ENCODE results near the gene EYA4. TPM values are rescaled to one million over a fixed set of nuclear protein-coding genes. Genes with fewer than 3 reads are reported as not detected.
"Not testable (repeated sequence)": the region's sequence is repeated elsewhere in the genome, so short reads cannot be mapped to it uniquely, and the experiment has no call there.

The EYA4 gene
- total RNA-seq, 1 donor from 2014 or later: 21.4 TPM

DNA sequence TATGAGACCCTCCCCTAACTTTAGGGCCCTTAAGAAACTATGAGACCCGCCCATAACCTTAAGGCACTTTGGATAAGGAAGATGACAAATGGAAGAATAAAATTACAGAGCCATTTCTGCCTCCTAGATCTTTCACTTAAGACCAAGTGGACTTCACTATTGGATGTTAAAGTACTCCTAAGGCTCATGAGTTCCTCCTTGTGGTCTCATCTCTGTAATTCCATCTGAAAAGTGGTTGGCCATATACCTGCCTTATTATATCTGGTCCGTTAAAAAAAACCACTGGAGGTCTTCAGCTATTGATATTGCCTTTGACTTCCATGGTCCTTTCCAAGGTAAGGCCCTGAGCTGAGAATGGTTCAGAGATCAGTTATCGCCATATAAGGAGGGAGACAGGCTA is 310.3 kb downstream of the EYA4 start:
- Mint-ChIP-seq H3K36me3 (no peaks in the 10 kb centered on the region), H3K27ac (peak overlapping the region; percentile 6), H3K4me3 (no peak overlapping the region), H3K4me1 (peaks cover 34% of the 10 kb centered on the region), H3K27me3 (ENCODE audit: low read depth) (no peaks in the 10 kb centered on the region), H3K9me3 (no peaks in the 10 kb centered on the region)
- TF ChIP-seq, protein P1, sequence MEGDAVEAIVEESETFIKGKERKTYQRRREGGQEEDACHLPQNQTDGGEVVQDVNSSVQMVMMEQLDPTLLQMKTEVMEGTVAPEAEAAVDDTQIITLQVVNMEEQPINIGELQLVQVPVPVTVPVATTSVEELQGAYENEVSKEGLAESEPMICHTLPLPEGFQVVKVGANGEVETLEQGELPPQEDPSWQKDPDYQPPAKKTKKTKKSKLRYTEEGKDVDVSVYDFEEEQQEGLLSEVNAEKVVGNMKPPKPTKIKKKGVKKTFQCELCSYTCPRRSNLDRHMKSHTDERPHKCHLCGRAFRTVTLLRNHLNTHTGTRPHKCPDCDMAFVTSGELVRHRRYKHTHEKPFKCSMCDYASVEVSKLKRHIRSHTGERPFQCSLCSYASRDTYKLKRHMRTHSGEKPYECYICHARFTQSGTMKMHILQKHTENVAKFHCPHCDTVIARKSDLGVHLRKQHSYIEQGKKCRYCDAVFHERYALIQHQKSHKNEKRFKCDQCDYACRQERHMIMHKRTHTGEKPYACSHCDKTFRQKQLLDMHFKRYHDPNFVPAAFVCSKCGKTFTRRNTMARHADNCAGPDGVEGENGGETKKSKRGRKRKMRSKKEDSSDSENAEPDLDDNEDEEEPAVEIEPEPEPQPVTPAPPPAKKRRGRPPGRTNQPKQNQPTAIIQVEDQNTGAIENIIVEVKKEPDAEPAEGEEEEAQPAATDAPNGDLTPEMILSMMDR (IDR thresholded peaks at IDR 0.05; ENCODE audit: unreplicated experiment): no peak
- no peak for DNase-seq (ENCODE audit: low spot score in 2 of 2, unreplicated experiment in 2 of 2)

DNA sequence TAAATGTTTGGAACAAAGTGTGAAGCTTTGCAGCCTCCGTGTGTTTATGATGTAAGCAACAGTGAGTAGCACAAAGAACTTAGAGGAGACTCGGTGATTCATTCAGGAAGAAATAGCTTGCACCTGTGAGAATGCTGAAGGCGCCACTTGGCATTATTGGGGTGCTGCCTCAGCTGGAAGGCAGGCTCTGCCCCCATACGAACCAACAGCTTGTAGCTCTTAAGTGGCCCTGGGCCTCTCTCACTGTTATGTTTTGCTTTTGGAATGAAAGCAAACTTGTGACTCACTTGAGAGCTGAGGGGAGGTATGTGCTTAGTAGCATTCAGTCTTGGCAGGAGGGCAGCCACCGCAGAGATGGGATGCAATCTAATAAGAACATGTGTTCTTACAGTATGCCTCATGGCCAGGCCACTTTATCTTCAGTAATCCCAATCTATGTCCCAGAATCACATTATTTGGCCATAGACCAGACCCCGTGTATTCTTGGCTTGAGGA is 310.7 kb downstream of the EYA4 start:
- no peak for DNase-seq (ENCODE audit: low spot score in 2 of 2, unreplicated experiment in 2 of 2)
- Mint-ChIP-seq H3K4me3 (no peak overlapping the region), H3K4me1 (peaks cover 34% of the 10 kb centered on the region), H3K27me3 (ENCODE audit: low read depth) (no peaks in the 10 kb centered on the region), H3K27ac (peak overlapping the region; percentile 6), H3K36me3 (no peaks in the 10 kb centered on the region), H3K9me3 (no peaks in the 10 kb centered on the region)
- TF ChIP-seq, protein P1 (IDR thresholded peaks at IDR 0.05; ENCODE audit: unreplicated experiment): no peak

DNA sequence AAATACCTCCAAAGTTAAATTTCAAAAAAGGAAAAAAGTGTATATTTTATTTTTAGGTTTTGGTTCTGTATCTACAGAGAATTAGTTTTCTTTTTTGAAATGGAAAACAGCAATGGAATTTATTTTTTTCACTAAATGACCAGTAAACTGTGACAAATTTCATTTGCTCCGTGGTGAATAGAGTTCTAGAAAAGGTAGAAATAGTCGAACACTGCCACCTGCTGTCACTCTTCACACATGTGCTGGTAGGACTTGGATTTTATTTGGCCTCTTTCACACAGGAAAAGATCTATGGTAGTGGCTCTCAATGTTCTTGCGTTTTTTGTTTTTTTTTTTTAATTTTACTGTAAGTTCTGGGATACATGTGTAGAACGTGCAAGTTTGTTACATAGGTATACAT is 312.5 kb downstream of the EYA4 start:
- H3K4me3 Mint-ChIP-seq: no peak overlapping the region
- H3K27ac Mint-ChIP-seq: peak overlapping the region; percentile 6
- peaks cover 6% of the 10 kb centered on the region for H3K36me3 Mint-ChIP-seq
- H3K27me3 Mint-ChIP-seq (ENCODE audit: low read depth): no peaks in the 10 kb centered on the region
- peaks cover 25% of the 10 kb centered on the region for H3K4me1 Mint-ChIP-seq
- DNase-seq (ENCODE audit: low spot score in 2 of 2, unreplicated experiment in 2 of 2): no peak
- TF ChIP-seq, protein P1 (IDR thresholded peaks at IDR 0.05; ENCODE audit: unreplicated experiment): peak; percentile 68
- peaks cover 12% of the 10 kb centered on the region for H3K9me3 Mint-ChIP-seq

DNA sequence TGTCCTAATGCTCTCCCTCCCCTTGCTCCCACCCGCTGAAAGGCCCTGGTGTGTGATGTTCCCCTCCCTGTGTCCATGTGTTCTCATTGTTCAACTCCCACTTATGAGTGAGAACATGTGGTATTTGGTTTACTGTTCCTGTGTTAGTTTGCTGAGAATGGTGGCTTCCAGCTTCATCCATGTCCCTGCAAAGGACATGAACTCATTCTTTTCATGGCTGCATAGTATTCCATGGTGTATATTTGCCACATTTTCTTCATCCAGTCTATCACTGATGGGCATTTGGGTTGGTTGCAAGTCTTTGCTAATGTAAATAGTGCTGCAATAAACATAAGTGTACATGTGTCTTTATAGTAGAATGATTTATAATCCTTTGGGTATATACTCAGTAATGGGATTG is 313.0 kb downstream of the EYA4 start:
- not testable (repeated sequence) for H3K4me3 Mint-ChIP-seq; H3K27me3 Mint-ChIP-seq (ENCODE audit: low read depth); H3K36me3 Mint-ChIP-seq; H3K27ac Mint-ChIP-seq; DNase-seq (ENCODE audit: low spot score in 2 of 2, unreplicated experiment in 2 of 2)
- Mint-ChIP-seq H3K4me1 (peaks cover 24% of the 10 kb centered on the region), H3K9me3 (peaks cover 12% of the 10 kb centered on the region)

DNA sequence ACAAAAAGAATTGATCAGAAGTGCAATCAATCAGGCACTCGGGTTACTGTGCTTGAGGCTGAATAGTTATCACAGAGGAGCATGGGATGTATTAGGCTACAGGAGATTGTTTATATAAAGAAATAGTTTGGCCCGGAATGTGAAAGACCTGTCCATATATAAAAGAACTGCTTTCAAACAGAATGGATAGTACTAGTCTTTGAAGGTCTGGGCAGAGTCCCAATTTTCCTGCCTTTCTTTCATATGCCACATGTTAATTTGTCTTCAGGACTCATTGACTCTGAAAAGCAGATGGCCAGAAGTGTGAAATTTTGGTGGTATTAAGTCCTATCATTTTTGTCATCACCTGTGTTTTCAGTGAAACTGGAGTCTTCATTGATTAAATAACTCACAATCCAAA is 314.5 kb downstream of the EYA4 start:
- no peak for DNase-seq (ENCODE audit: low spot score in 2 of 2, unreplicated experiment in 2 of 2)
- peaks cover 22% of the 10 kb centered on the region for H3K9me3 Mint-ChIP-seq
- peaks cover 24% of the 10 kb centered on the region for H3K4me1 Mint-ChIP-seq
- no peak overlapping the region for H3K27ac Mint-ChIP-seq
- TF ChIP-seq, protein P1 (IDR thresholded peaks at IDR 0.05; ENCODE audit: unreplicated experiment): no peak
- H3K36me3 Mint-ChIP-seq: peaks cover 10% of the 10 kb centered on the region
- H3K4me3 Mint-ChIP-seq: no peak overlapping the region
- no peaks in the 10 kb centered on the region for H3K27me3 Mint-ChIP-seq (ENCODE audit: low read depth)

DNA sequence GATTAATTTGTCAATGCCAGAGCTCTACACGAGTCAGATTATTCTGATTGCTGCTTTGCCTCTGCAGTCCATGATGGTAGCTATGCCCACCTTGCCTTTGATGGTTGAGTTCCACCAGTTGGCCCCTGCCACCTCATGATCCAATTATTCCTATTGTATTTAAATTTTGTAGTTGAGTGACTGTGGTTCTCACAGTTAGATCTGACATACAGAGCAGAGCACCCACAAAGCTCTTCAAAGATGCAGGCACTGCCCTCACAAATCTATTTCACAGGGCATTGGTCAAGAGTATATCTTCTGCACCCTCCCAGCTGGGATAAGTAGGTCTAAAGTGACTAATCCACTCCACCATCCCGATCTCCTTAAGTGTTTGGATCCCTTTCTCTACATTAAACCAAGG is 318.8 kb downstream of the EYA4 start:
- peaks cover 9% of the 10 kb centered on the region for H3K4me1 Mint-ChIP-seq
- TF ChIP-seq, protein P1 (IDR thresholded peaks at IDR 0.05; ENCODE audit: unreplicated experiment): no peak

More for the DNA sequence above, 318.8 kb downstream of the EYA4 start:
- Mint-ChIP-seq H3K36me3 (peaks cover 14% of the 10 kb centered on the region), H3K9me3 (peaks cover 35% of the 10 kb centered on the region), H3K4me3 (no peak overlapping the region), H3K27me3 (ENCODE audit: low read depth) (no peaks in the 10 kb centered on the region), H3K27ac (no peak overlapping the region)
- DNase-seq (ENCODE audit: low spot score in 2 of 2, unreplicated experiment in 2 of 2): no peak
